K562 (cell line): Measurements from ENCODE around the gene CYSTM1. TPM values are rescaled to one million over a fixed set of nuclear protein-coding genes. Genes with fewer than 3 reads are reported as not detected.
A peak's percentile ranks its signal among the peaks of the same experiment; 100 is the strongest.

Experiments
- ATAC-seq: fragments of 200-7000 bp; cut with Tn5 transposase; 3 replicates; pipeline ENCODE4 v1.9.1; 2020; ENCODE audit warnings: moderate library complexity
- BruUV-seq: library from RNA; stranded (reverse); fragments of 400-500 nt; replicated peaks from 2 replicates; lab custom pipeline; 2021; lab: Mats Ljungman, UMichigan
- CTCF ChIA-PET: fragments of 300-600 bp; formaldehyde crosslinking; extraction: SDS; loops from one replicate; lab custom pipeline; 2021; ENCODE audit warnings: low intra/inter-chr PET ratio; lab: Yijun Ruan, JAX
- POLR2A ChIA-PET: fragments of 300-600, 350-650 bp; sonication (Branson Sonifier 250); formaldehyde crosslinking; extraction: SDS; loops from one replicate; lab custom pipeline; 2021; ENCODE audit warnings: antibody characterized with exemption, inconsistent platforms; lab: Yijun Ruan, JAX
- DNase-seq, 4 experiments: peaks; one replicate each; pipeline versions ENCODE4 v3.0.0 to v3.0.0-alpha.2; 2011 to 2018; ENCODE audit warnings: low spot score in 3 of 4, mixed read lengths in 3 of 4; ENCODE audit errors: extremely low read depth in 1 of 4
- FAIRE-seq: peaks from 2 replicates; lab custom pipeline; 2011; peaks lifted over from hg19 to GRCh38; lab: Jason Lieb, UNC
- H2AFZ ChIP-seq: 2 replicates; pipeline ENCODE4 v1.6.0; 2011; ENCODE audit warnings: low read depth, low read length, control low read depth, inconsistent platforms
- H3K27ac ChIP-seq: fragments of 200-600 bp; 3 replicates; pipeline ENCODE4 v1.8.0; 2011; ENCODE audit warnings: low read depth, mild to moderate bottlenecking, control low read depth, inconsistent platforms, low read length, moderate library complexity, mixed read lengths; ENCODE audit errors: extremely low read depth
- H3K27me3 ChIP-seq, 2 experiments: fragments of 300-600 bp in 1 of 2; 2 replicates in 1 of 2; 3 replicates in 1 of 2; pipeline versions ENCODE4 v1.6.0 to v1.8.0; 2011; ENCODE audit warnings: inconsistent platforms in 2 of 2, low read length in 2 of 2, mild to moderate bottlenecking in 1 of 2, mixed read lengths in 1 of 2, moderate library complexity in 1 of 2; ENCODE audit not compliant: control insufficient read depth in 2 of 2, insufficient read depth in 2 of 2
- H3K36me3 ChIP-seq: fragments of 300-600 bp; 3 replicates; pipeline ENCODE4 v1.8.0; 2011; ENCODE audit warnings: mild to moderate bottlenecking, low read length, inconsistent platforms; ENCODE audit not compliant: control insufficient read depth, insufficient read depth
- H3K4me1 ChIP-seq, 2 experiments: fragments of 200-600 bp in 1 of 2; replicated peaks in 1 of 2; 2 replicates in 1 of 2; 3 replicates in 1 of 2; pipeline versions ENCODE4 v1.5.1 to v1.8.0; 2011; ENCODE audit warnings: inconsistent platforms in 2 of 2, low read length in 2 of 2, mild to moderate bottlenecking in 1 of 2, mixed read lengths in 1 of 2, moderate library complexity in 1 of 2; ENCODE audit not compliant: control insufficient read depth in 2 of 2, insufficient read depth in 2 of 2
- H3K4me2 ChIP-seq: 2 replicates; pipeline ENCODE4 v1.6.1; 2011; ENCODE audit warnings: low read length, control low read depth, inconsistent platforms, mixed read lengths; ENCODE audit not compliant: insufficient read depth
- H3K4me3 ChIP-seq: fragments of 200-600 bp; sonication (generic), shearing (Covaris generic); 2 replicates; pipeline ENCODE4 v1.5.1; 2016; ENCODE audit warnings: control low read depth, inconsistent platforms
- H3K79me2 ChIP-seq: fragments of 200-600 bp; 3 replicates; pipeline ENCODE4 v1.8.0; 2011; ENCODE audit warnings: low read length, inconsistent platforms; ENCODE audit not compliant: control insufficient read depth, insufficient read depth
- H3K9ac ChIP-seq, 2 experiments: 2 replicates each; pipeline versions ENCODE4 v1.6.0 to v1.6.1; 2011; ENCODE audit warnings: low read depth in 2 of 2, low read length in 2 of 2, control low read depth in 1 of 2, inconsistent platforms in 1 of 2, mild to moderate bottlenecking in 1 of 2, mixed read lengths in 1 of 2; ENCODE audit not compliant: insufficient read depth in 1 of 2
- H3K9me1 ChIP-seq: one replicate; pipeline ENCODE4 v1.6.0; 2011; ENCODE audit warnings: inconsistent platforms, mild to moderate bottlenecking, low read length, moderate library complexity; ENCODE audit not compliant: control insufficient read depth, insufficient read depth
- H3K9me3 ChIP-seq: replicated peaks from 2 replicates; pipeline ENCODE4 v1.5.1; 2011; ENCODE audit warnings: low read depth, low read length, inconsistent platforms; ENCODE audit not compliant: control insufficient read depth, insufficient read depth
- H4K20me1 ChIP-seq: replicated peaks from 2 replicates; pipeline ENCODE4 v1.6.1; 2011; ENCODE audit warnings: low read length, inconsistent platforms, mixed read lengths; ENCODE audit not compliant: control insufficient read depth, insufficient read depth
- C11orf30 ChIP-seq: fragments of 450-650 bp; IDR thresholded peaks from 2 replicates; pipeline ENCODE4 v1.6.1; 2016; ENCODE audit warnings: low read depth, mild to moderate bottlenecking
- NR4A1 ChIP-seq, 2 experiments: fragments of 250-450 bp in 1 of 2; fragments of 450-650 bp in 1 of 2; sonication (Bioruptor Pico) in 1 of 2; IDR thresholded peaks; 2 replicates each; pipeline versions ENCODE4 v1.4.0 to v1.6.1; 2016 to 2020; ENCODE audit warnings: mild to moderate bottlenecking in 2 of 2, missing compliant biosample characterization in 1 of 2, missing genetic modification characterization in 1 of 2, moderate library complexity in 1 of 2
- POLR3A ChIP-seq: IDR thresholded peaks from 2 replicates; pipeline ENCODE4 v1.6.1; 2011; ENCODE audit warnings: borderline replicate concordance, mild to moderate bottlenecking, moderate library complexity; ENCODE audit not compliant: insufficient read length, insufficient read depth; ENCODE audit errors: extremely low read depth
- RREB1 ChIP-seq: fragments of 250-450 bp; sonication (Bioruptor Pico); IDR thresholded peaks from 2 replicates; pipeline ENCODE4 v1.4.0; 2020
- SMAD3 ChIP-seq: fragments of 450-650 bp; formaldehyde crosslinking; conservative IDR thresholded peaks from 2 replicates; pipeline ENCODE4 v1.4.0; 2020; ENCODE audit warnings: mild to moderate bottlenecking
- ZNF830 ChIP-seq: fragments of 250-450 bp; sonication (Bioruptor Pico); IDR thresholded peaks from 2 replicates; pipeline ENCODE4 v1.5.0; 2021; ENCODE audit warnings: mild to moderate bottlenecking
- WGBS: fragments of 100-300 bp; shearing (Covaris generic); methylation state at CpG from one replicate; pipeline ENCODE4 v1.1.6; 2016; ENCODE audit warnings: low coverage, mixed read lengths; ENCODE audit not compliant: insufficient coverage; ENCODE audit errors: missing lambda C conversion rate; 5-methylcytosine and 5-hydroxymethylcytosine counted together
- in situ Hi-C: fragments of 300-500 bp; cut with MboI; formaldehyde crosslinking; loops from 4 replicates; pipeline ENCODE4 v1.15.0; 2018; ENCODE audit warnings: inconsistent platforms, mixed read lengths
- intact Hi-C: fragments of 100-400 bp; cut with micrococcal nuclease; formaldehyde crosslinking; loops from 2 replicates; pipeline ENCODE4 v1.14.2; 2022
- polyA plus RNA-seq, 8 experiments: library from polyadenylated mRNA; depleted of rRNA in 4 of 8; stranded (reverse) in 5 of 8; unstranded in 3 of 8; fragments of >200 nt; fragmentation: Nextera tagmentation in 2 of 8; fragmentation: Illumina TruSeq in 1 of 8; extraction: Ambion mirVana in 2 of 8; extraction: Trizol in 1 of 8; gene quantifications; 2 replicates each; pipeline versions ENCODE4 v1.2.1 to v1.2.3, GENCODE V29; 2011 to 2014; ENCODE audit warnings: inconsistent platforms in 1 of 8, missing spikeins in 1 of 8
- total RNA-seq, 7 experiments: library from RNA; depleted of rRNA in 6 of 7; stranded (reverse); fragments of >200 nt in 6 of 7; fragmentation: Illumina TruSeq in 2 of 7; extraction: Trizol in 2 of 7; gene quantifications; 2 replicates each; pipeline versions ENCODE4 v1.2.1 to v1.2.3, GENCODE V29; 2011 to 2021; ENCODE audit warnings: low replicate concordance in 1 of 7

CYSTM1 gene
- total and polyA plus RNA-seq, 9 of the 15 experiments (the other 6 are each of a cell fraction or from before 2014, with no cell fraction given), result 76.1 to 422 (median 108) TPM

DNA sequence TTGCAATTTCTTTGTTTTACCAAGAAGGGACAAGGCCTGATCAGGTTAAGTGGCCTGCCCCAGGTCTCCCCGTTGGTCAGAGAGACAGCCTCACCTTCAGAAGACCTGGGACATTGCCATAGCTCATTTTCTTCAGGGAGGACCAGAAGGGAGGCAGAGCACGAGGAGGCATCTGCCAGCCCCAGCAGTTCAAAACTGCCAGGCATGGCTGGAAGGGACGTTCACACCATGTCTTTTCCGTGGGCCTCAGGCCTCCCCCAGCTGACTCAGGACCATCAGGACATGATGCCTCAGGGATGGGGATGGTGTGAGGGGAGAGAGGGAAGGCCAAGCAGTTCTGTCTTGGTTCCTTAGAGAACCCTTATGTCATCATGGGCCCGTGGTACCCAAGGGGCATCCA, 32.7 kb upstream of the CYSTM1 start:
- CTCF ChIA-PET, result interaction anchor here (6.7 kb wide), 1 partner anchor 67 kb away, joined by 59 read pairs; no protein-coding TSS in a partner anchor
- 0% methylated on average over 4 of the region's 5 CpGs for WGBS
- H3K27ac ChIP-seq, result no peak overlapping the region
- no peak overlapping the region for H3K4me2 ChIP-seq
- H3K79me2 ChIP-seq, result no peaks in the 10 kb centered on the region
- no peaks in the 10 kb centered on the region for H3K9me1 ChIP-seq
- intact Hi-C loops, result no loop called here
- no peak overlapping the region for H3K9ac ChIP-seq
- no peak for ATAC-seq
- FAIRE-seq, result no peak
- no TSS peak for BruUV-seq
- POLR2A ChIA-PET, result interaction anchor here (0.6 kb wide), 1 partner anchor 240 kb away, joined by 3 read pairs; no protein-coding TSS in a partner anchor
- H3K4me1 ChIP-seq, result peaks cover 2 to 12% of the 10 kb centered on the region in 2 experiments; a peak in 3 of 5 replicates
- H3K9me3 ChIP-seq, result no peaks in the 10 kb centered on the region
- no peak for TF ChIP-seq SMAD3 (CRISPR knock-in tag)
- no peak for TF ChIP-seq RREB1
- no peak for TF ChIP-seq NR4A1 (CRISPR knock-in tag; IDR thresholded peaks at IDR 0.05)
- TF ChIP-seq NR4A1 (tag; IDR thresholded peaks at IDR 0.05), result no peak
- no peak for TF ChIP-seq ZNF830
- no peak for TF ChIP-seq POLR3A
- 0 out of 2 replicates have a peak, but pooled peaks have one; percentile 8 for TF ChIP-seq C11orf30
- no peak overlapping the region for H3K4me3 ChIP-seq
- DNase-seq, result no peak
- peaks cover 3 to 23% of the 10 kb centered on the region in 2 experiments; a peak in 4 of 5 replicates for H3K27me3 ChIP-seq
- H4K20me1 ChIP-seq, result peaks cover 21% of the 10 kb centered on the region
- in situ Hi-C loops, result no loop called here
- no peaks in the 10 kb centered on the region for H3K36me3 ChIP-seq
- H2AFZ ChIP-seq, result no peak overlapping the region
